IMR-90 (cell line): ENCODE data around the gene ATP2C2. TPM values are rescaled to one million over a fixed set of nuclear protein-coding genes. Genes with fewer than 3 reads are reported as not detected.

Experiments used
- ATAC-seq: fragments of 200-7000 bp; cut with Tn5 transposase; 2 replicates; pipeline ENCODE4 v1.9.1; 2020; ENCODE audit warnings: low read depth, mild to moderate bottlenecking, moderate library complexity
- BruUV-seq: library from RNA; stranded (reverse); fragments of 400-500 nt; replicated peaks from 2 replicates; lab custom pipeline; 2021; lab: Mats Ljungman, UMichigan
- CTCF ChIA-PET: fragments of 300-600 bp; formaldehyde crosslinking; extraction: SDS; loops from one replicate; lab custom pipeline; 2021; ENCODE audit warnings: antibody characterized with exemption; lab: Yijun Ruan, JAX
- POLR2A ChIA-PET: fragments of 300-600 bp; sonication (Branson Sonifier 250); formaldehyde crosslinking; loops from one replicate; lab custom pipeline; 2022; ENCODE audit warnings: antibody characterized with exemption; ENCODE audit not compliant: unreplicated experiment; lab: Charles Lee
- DNase-seq: peaks from one replicate; pipeline ENCODE4 v3.0.0; 2013
- H2AFZ ChIP-seq: replicated peaks from 2 replicates; pipeline ENCODE3; 2013; ENCODE audit warnings: low read length, mild to moderate bottlenecking; ENCODE audit not compliant: poor library complexity
- H2AK5ac ChIP-seq: 2 replicates; pipeline ENCODE4 v1.6.1; 2013; ENCODE audit warnings: low read depth, low read length, inconsistent platforms
- H2AK9ac ChIP-seq: replicated peaks from 2 replicates; pipeline ENCODE3; 2013; ENCODE audit warnings: mild to moderate bottlenecking, low read depth, low read length, moderate library complexity; ENCODE audit not compliant: poor library complexity
- H2BK120ac ChIP-seq: 2 replicates; pipeline ENCODE4 v1.6.1; 2013; ENCODE audit warnings: low read depth, low read length, inconsistent platforms
- H2BK15ac ChIP-seq: 3 replicates; pipeline ENCODE4 v1.6.1; 2013; ENCODE audit warnings: low read depth, low read length, inconsistent platforms
- H2BK20ac ChIP-seq: 2 replicates; pipeline ENCODE4 v1.6.1; 2013; ENCODE audit warnings: low read depth, mild to moderate bottlenecking, inconsistent platforms, low read length, moderate library complexity
- H2BK5ac ChIP-seq: 2 replicates; pipeline ENCODE4 v1.6.1; 2013; ENCODE audit warnings: mild to moderate bottlenecking, low read depth, low read length, inconsistent platforms; ENCODE audit not compliant: poor library complexity, severe bottlenecking
- H3K14ac ChIP-seq: replicated peaks from 2 replicates; pipeline ENCODE4 v1.6.1; 2013; ENCODE audit warnings: low read depth, low read length, inconsistent platforms
- H3K18ac ChIP-seq: 2 replicates; pipeline ENCODE4 v1.6.1; 2013; ENCODE audit warnings: low read depth, low read length, control low read depth
- H3K23ac ChIP-seq: 2 replicates; pipeline ENCODE4 v1.6.1; 2013; ENCODE audit warnings: low read depth, low read length, inconsistent platforms
- H3K27ac ChIP-seq: 2 replicates; pipeline ENCODE4 v1.5.1; 2013; ENCODE audit warnings: mild to moderate bottlenecking, control low read depth, low read length; ENCODE audit not compliant: insufficient read depth
- H3K27me3 ChIP-seq: 2 replicates; pipeline ENCODE4 v1.6.1; 2013; ENCODE audit warnings: low read length; ENCODE audit not compliant: control insufficient read depth, insufficient read depth
- H3K36me3 ChIP-seq: 2 replicates; pipeline ENCODE4 v1.6.1; 2013; ENCODE audit warnings: low read length, mixed read lengths; ENCODE audit not compliant: control insufficient read depth, insufficient read depth
- H3K4ac ChIP-seq: 2 replicates; pipeline ENCODE4 v1.6.1; 2013; ENCODE audit warnings: low read depth, low read length, inconsistent platforms
- H3K4me1 ChIP-seq: 2 replicates; pipeline ENCODE4 v1.6.1; 2013; ENCODE audit warnings: low read length, mixed read lengths; ENCODE audit not compliant: control insufficient read depth, insufficient read depth
- H3K4me2 ChIP-seq: 2 replicates; pipeline ENCODE4 v1.6.1; 2013; ENCODE audit warnings: low read depth, mild to moderate bottlenecking, control low read depth, low read length, moderate library complexity
- H3K4me3 ChIP-seq: 2 replicates; pipeline ENCODE4 v1.5.1; 2013; ENCODE audit warnings: low read depth, mild to moderate bottlenecking, control low read depth, low read length, moderate library complexity; ENCODE audit not compliant: insufficient read depth
- H3K56ac ChIP-seq: 2 replicates; pipeline ENCODE4 v1.6.1; 2013; ENCODE audit warnings: low read length, inconsistent platforms; ENCODE audit not compliant: insufficient read depth; ENCODE audit errors: extremely low read depth
- H3K79me1 ChIP-seq, 2 experiments: 2 replicates each; pipeline ENCODE4 v1.6.1; 2013; ENCODE audit warnings: low read length in 2 of 2, inconsistent platforms in 1 of 2, low read depth in 1 of 2
- H3K9ac ChIP-seq: 2 replicates; pipeline ENCODE4 v1.6.1; 2013; ENCODE audit warnings: low read depth, low read length, control low read depth
- H3K9me1 ChIP-seq: 2 replicates; pipeline ENCODE4 v1.6.1; 2013; ENCODE audit warnings: low read length, inconsistent platforms; ENCODE audit not compliant: insufficient read depth
- H3K9me3 ChIP-seq: 2 replicates; pipeline ENCODE4 v1.6.1; 2013; ENCODE audit warnings: low read length; ENCODE audit not compliant: control insufficient read depth, insufficient read depth
- H4K20me1 ChIP-seq: 2 replicates; pipeline ENCODE4 v1.6.1; 2013; ENCODE audit warnings: low read length, inconsistent platforms; ENCODE audit not compliant: insufficient read depth
- H4K5ac ChIP-seq: 2 replicates; pipeline ENCODE4 v1.6.1; 2013; ENCODE audit warnings: mild to moderate bottlenecking, low read depth, low read length, control low read depth
- H4K8ac ChIP-seq, 2 experiments: 2 replicates each; pipeline ENCODE4 v1.6.1; 2013; ENCODE audit warnings: low read depth in 2 of 2, low read length in 2 of 2, control low read depth in 1 of 2, inconsistent platforms in 1 of 2
- H4K91ac ChIP-seq: 2 replicates; pipeline ENCODE4 v1.6.1; 2013; ENCODE audit warnings: low read depth, low read length, inconsistent platforms; ENCODE audit not compliant: insufficient read depth
- BHLHE40 ChIP-seq: fragments of 150-350 bp; IDR thresholded peaks from 2 replicates; pipeline ENCODE4 v1.6.1; 2016; ENCODE audit warnings: mild to moderate bottlenecking, low read depth, low read length
- CEBPB ChIP-seq: IDR thresholded peaks from 2 replicates; pipeline ENCODE4 v1.6.1; 2012; ENCODE audit warnings: low read depth, low read length, improper control_type of control experiment
- CHD1 ChIP-seq: IDR thresholded peaks from 2 replicates; pipeline ENCODE4 v1.6.1; 2012; ENCODE audit warnings: low read depth, low read length, improper control_type of control experiment
- FOS ChIP-seq: fragments of 150-350 bp; IDR thresholded peaks from 2 replicates; pipeline ENCODE4 v1.6.1; 2016; ENCODE audit warnings: low read depth, low read length
- NFE2L2 ChIP-seq: fragments of 150-350 bp; IDR thresholded peaks from 2 replicates; pipeline ENCODE4 v1.6.1; 2016; ENCODE audit warnings: low read depth, mild to moderate bottlenecking, low read length
- POLR2A ChIP-seq: IDR thresholded peaks from 2 replicates; pipeline ENCODE4 v1.6.1; 2012; ENCODE audit warnings: mild to moderate bottlenecking, low read depth, low read length
- RAD21 ChIP-seq: IDR thresholded peaks from 2 replicates; pipeline ENCODE4 v1.6.1; 2012; ENCODE audit warnings: low read length, improper control_type of control experiment
- RFX5 ChIP-seq: IDR thresholded peaks from 2 replicates; pipeline ENCODE4 v1.8.0; 2012; ENCODE audit warnings: low read depth, mild to moderate bottlenecking, low read length, moderate library complexity
- SMC3 ChIP-seq: fragments of 150-350 bp; IDR thresholded peaks from 2 replicates; pipeline ENCODE4 v1.6.1; 2016; ENCODE audit warnings: low read depth, mild to moderate bottlenecking, antibody characterized with exemption, low read length, moderate library complexity
- WGBS, 2 experiments: methylation state at CpG; one replicate each; pipeline versions ENCODE4 v1.1.5 to v1.1.7; 2013; ENCODE audit warnings: missing lambda C conversion rate in 2 of 2; ENCODE audit not compliant: insufficient read length in 1 of 2; ENCODE audit errors: extremely low coverage in 2 of 2; 5-methylcytosine and 5-hydroxymethylcytosine counted together
- dilution Hi-C: fragments of 300-500 bp; cut with HindIII; formaldehyde crosslinking; loops from one replicate; pipeline ENCODE4 v1.14.3; 2018; ENCODE audit warnings: low sequenced_read_pairs; ENCODE audit not compliant: unreplicated experiment
- in situ Hi-C: fragments of 300-500 bp; cut with MboI; formaldehyde crosslinking; loops from 3 replicates; pipeline ENCODE4 v1.14.3; 2019; ENCODE audit warnings: low sequenced_read_pairs, inconsistent platforms, mixed read lengths
- intact Hi-C: fragments of 100-400 bp; cut with micrococcal nuclease; formaldehyde crosslinking; loops from 2 replicates; pipeline ENCODE4 v1.10.0; 2022
- polyA plus RNA-seq, 3 experiments: library from polyadenylated mRNA; depleted of rRNA; stranded (reverse); fragments of >200 nt; gene quantifications; 2 replicates each; pipeline ENCODE4 v1.2.3, GENCODE V29; 2012; ENCODE audit warnings: low replicate concordance in 1 of 3
- total RNA-seq: library from RNA; depleted of rRNA; stranded (reverse); fragments of >200 nt; gene quantifications from 2 replicates; pipeline ENCODE4 v1.2.3, GENCODE V29; 2012
- TF ChIP-seq, protein P1 (sequence below): conservative IDR thresholded peaks from 2 replicates; pipeline ENCODE4 v1.5.1; 2012; ENCODE audit warnings: mild to moderate bottlenecking, low read depth, low read length, improper control_type of control experiment

Gene ATP2C2
- total and polyA plus RNA-seq, 2 of the 4 experiments (the other 2 are of a cell fraction): not detected

DNA sequence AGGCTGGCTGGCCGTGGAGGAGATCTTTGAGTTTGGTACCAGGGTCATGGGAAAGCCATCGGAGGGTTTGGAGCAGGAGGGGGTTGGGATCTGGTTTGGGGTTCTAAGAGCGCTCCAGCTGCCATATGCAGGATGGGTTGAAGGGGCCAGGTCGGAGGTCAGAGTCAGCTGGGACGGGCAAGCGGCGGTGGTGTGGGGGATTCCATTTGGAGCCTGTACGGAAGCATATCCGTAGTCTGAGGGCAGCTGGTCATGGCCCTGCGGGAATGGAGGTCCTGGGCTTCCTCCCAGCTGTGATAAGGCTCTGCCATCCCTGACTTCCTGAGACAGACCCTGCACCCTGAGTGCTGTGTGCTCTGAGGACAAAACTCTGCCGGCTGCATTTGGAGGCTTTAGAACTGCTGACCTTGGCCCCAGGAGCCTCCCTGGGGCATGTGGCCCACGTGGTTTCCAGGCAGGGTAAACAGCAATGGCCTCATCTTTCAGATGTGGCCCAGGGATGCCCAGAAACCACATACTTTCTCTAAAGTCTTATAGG, 46.5 kb downstream of the ATP2C2 start:
- Histone ChIP-seq H3K36me3 (no peaks in the 10 kb centered on the region), H3K14ac (no peak overlapping the region), H2AK9ac (no peak overlapping the region), H2BK15ac (no peak overlapping the region), H2AFZ (no peak overlapping the region), H2BK5ac (no peak overlapping the region), H2BK120ac (no peak overlapping the region), H4K8ac (no peak overlapping the region), H3K4me3 (no peak overlapping the region), H3K79me1 (no peaks in the 10 kb centered on the region), H3K9me1 (no peaks in the 10 kb centered on the region), H3K4me1 (no peaks in the 10 kb centered on the region), H3K9me3 (peaks cover 2% of the 10 kb centered on the region; the same call in 1 of the 2 replicates), H3K56ac (no peak overlapping the region), H2BK20ac (no peak overlapping the region), H3K23ac (no peak overlapping the region), H3K4ac (no peak overlapping the region), H3K4me2 (no peak overlapping the region), H3K27ac (no peak overlapping the region), H2AK5ac (no peak overlapping the region), H3K18ac (no peak overlapping the region), H4K20me1 (no peaks in the 10 kb centered on the region), H4K5ac (no peak overlapping the region), H4K91ac (no peak overlapping the region), H3K27me3 (peaks cover 60% of the 10 kb centered on the region), H3K9ac (no peak overlapping the region)
- BruUV-seq: no TSS peak
- ChIA-PET POLR2A (no interaction called here), CTCF (no interaction called here)
- intact Hi-C loops (no loop called here), dilution Hi-C loops (no loop called here), in situ Hi-C loops (no loop called here)
- DNase-seq (no peak), ATAC-seq (no peak)
- TF ChIP-seq BHLHE40: no peak
- TF ChIP-seq RAD21: no peak
- TF ChIP-seq CHD1: no peak
- no peak for TF ChIP-seq SMC3
- TF ChIP-seq, protein P1, sequence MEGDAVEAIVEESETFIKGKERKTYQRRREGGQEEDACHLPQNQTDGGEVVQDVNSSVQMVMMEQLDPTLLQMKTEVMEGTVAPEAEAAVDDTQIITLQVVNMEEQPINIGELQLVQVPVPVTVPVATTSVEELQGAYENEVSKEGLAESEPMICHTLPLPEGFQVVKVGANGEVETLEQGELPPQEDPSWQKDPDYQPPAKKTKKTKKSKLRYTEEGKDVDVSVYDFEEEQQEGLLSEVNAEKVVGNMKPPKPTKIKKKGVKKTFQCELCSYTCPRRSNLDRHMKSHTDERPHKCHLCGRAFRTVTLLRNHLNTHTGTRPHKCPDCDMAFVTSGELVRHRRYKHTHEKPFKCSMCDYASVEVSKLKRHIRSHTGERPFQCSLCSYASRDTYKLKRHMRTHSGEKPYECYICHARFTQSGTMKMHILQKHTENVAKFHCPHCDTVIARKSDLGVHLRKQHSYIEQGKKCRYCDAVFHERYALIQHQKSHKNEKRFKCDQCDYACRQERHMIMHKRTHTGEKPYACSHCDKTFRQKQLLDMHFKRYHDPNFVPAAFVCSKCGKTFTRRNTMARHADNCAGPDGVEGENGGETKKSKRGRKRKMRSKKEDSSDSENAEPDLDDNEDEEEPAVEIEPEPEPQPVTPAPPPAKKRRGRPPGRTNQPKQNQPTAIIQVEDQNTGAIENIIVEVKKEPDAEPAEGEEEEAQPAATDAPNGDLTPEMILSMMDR: no peak
- no peak for TF ChIP-seq FOS
- no peak for TF ChIP-seq POLR2A
- TF ChIP-seq NFE2L2: no peak
- no peak for TF ChIP-seq RFX5
- TF ChIP-seq CEBPB: no peak
- 21% methylated on average over 3 of the region's 12 CpGs; no CpG with 5 or more reads in 1 of the 2 experiments for WGBS, 2 experiments
